Activated T-helper 1 cell treated with anti-CD3 and anti-CD28 coated beads, Interleukin-12 subunit alpha, Interleukin-12 subunit beta, Interleukin-2, Interleukin-4 antibody, amounts not matched to agents 30 ng/mL and 10 ng/mL and 1 ng/mL, durations not matched to agents 14 hours and 24 hours and 36 hours (primary cell): ENCODE measurements around the gene ANKS1B. TPM values are rescaled to one million over a fixed set of nuclear protein-coding genes. Genes with fewer than 3 reads are reported as not detected.

Source experiments
- DNase-seq: peaks from one replicate; pipeline ENCODE4 v3.0.0; 2021; ENCODE audit warnings: low spot score
- H3K27ac Mint-ChIP-seq: one replicate; pipeline ENCODE4 v1.8.0; 2021; ENCODE audit warnings: mild to moderate bottlenecking, mixed read lengths
- H3K27me3 Mint-ChIP-seq: one replicate; pipeline ENCODE4 v1.8.0; 2022; ENCODE audit warnings: mild to moderate bottlenecking, moderate library complexity, mixed read lengths; ENCODE audit not compliant: insufficient read depth
- H3K36me3 Mint-ChIP-seq: one replicate; pipeline ENCODE4 v1.8.0; 2021; ENCODE audit warnings: low read depth, mixed read lengths
- H3K4me1 Mint-ChIP-seq: one replicate; pipeline ENCODE4 v1.8.0; 2021; ENCODE audit warnings: low read depth, mixed read lengths
- H3K4me3 Mint-ChIP-seq: one replicate; pipeline ENCODE4 v1.8.0; 2021; ENCODE audit warnings: mild to moderate bottlenecking, moderate library complexity, mixed read lengths
- H3K9me3 Mint-ChIP-seq: one replicate; pipeline ENCODE4 v1.8.0; 2021; ENCODE audit warnings: mixed read lengths
- intact Hi-C: fragments of 100-400 bp; cut with micrococcal nuclease; formaldehyde crosslinking; loops from one replicate; pipeline ENCODE4 v1.15.1; 2024
- total RNA-seq: library from RNA; stranded (reverse); gene quantifications from 2 replicates; pipeline ENCODE4 v1.2.3, GENCODE V29; 2022

The ANKS1B gene
- total RNA-seq, 1 donor from 2014 or later: 2.8 TPM

DNA sequence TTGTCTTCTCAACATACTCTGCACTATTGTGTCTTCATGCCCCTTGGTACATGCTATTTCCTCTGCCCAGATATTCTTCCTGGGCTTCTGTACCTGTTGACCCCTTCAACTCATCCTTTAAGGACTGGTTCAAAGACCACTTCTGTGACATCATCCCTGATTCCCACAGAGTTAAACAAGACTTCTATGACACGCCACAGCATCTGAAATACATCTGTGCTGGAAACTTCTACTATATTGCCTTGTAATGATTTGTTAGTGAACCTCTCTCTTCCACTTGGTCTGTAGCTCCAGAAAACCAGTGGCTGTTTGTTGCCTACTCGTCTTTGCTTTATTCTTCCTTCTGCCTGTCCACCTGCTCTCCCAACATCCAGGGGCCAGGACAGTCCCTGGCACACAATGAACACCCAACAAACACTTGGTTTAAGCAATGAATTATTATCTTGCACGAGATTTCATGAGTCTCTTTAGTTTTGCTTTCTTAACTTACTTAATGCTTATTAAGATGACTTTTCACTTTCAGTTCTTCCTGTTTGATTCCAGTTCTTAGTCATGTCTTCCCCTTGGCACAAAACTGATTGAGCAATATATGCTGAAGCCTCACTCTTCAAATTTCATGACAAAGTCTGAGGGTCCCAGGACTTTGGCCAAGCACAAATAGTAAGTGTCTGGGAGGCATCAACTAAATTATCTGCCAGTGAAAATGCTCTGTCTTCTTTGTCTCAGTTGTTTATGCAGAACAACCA is 853.8 kb downstream of the ANKS1B start:
- H3K4me1 Mint-ChIP-seq: no peaks in the 10 kb centered on the region
- H3K27me3 Mint-ChIP-seq: no peaks in the 10 kb centered on the region
- no peaks in the 10 kb centered on the region for H3K36me3 Mint-ChIP-seq
- intact Hi-C loops: no loop called here
- no peaks in the 10 kb centered on the region for H3K9me3 Mint-ChIP-seq
- no peak overlapping the region for H3K27ac Mint-ChIP-seq
- no peak for DNase-seq
- no peak overlapping the region for H3K4me3 Mint-ChIP-seq

- no peak overlapping the region for H3K27ac Mint-ChIP-seq
- no peaks in the 10 kb centered on the region for H3K9me3 Mint-ChIP-seq
- no peak overlapping the region for H3K4me3 Mint-ChIP-seq
- H3K27me3 Mint-ChIP-seq: no peaks in the 10 kb centered on the region
- no peak for DNase-seq
- intact Hi-C loops: no loop called here
- no peaks in the 10 kb centered on the region for H3K36me3 Mint-ChIP-seq
- no peaks in the 10 kb centered on the region for H3K4me1 Mint-ChIP-seq
Measured at GRCh38 chr12:99128246-99128802, 856.4 kb downstream of the ANKS1B start.

- DNase-seq: no peak
- intact Hi-C loops: no loop called here
- Mint-ChIP-seq H3K36me3 (no peaks in the 10 kb centered on the region), H3K27me3 (no peaks in the 10 kb centered on the region), H3K27ac (no peak overlapping the region), H3K4me3 (no peak overlapping the region), H3K4me1 (no peaks in the 10 kb centered on the region), H3K9me3 (no peaks in the 10 kb centered on the region)
Measured at GRCh38 chr12:99122959-99123358, 861.8 kb downstream of the ANKS1B start.

GRCh38 chr12:99122496-99122895 is 862.2 kb downstream of the ANKS1B start:
- intact Hi-C loops: no loop called here
- Mint-ChIP-seq H3K27me3 (no peaks in the 10 kb centered on the region), H3K4me1 (no peaks in the 10 kb centered on the region), H3K27ac (no peak overlapping the region), H3K36me3 (no peaks in the 10 kb centered on the region), H3K4me3 (no peak overlapping the region), H3K9me3 (no peaks in the 10 kb centered on the region)
- DNase-seq: no peak

DNA sequence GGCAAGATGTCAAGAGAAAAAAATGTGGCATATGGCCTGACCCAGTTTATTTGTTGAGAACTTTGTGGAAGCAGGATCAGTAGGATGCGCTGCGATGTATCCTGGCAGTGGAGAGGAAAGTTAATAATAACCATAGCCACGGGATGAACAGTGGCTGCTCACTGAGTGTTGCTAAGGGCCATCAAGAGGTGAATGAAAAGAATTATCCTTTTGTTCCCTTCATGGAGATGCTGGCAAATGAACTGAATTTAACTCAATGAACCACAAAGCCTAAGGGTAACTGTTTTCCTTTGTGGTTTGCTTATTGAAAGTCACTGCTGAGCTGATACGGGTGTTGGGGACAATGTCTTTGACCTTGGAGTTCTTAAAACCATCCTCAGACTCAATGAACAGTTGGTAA is 863.2 kb downstream of the ANKS1B start:
- H3K36me3 Mint-ChIP-seq: no peaks in the 10 kb centered on the region
- intact Hi-C loops: no loop called here
- H3K4me1 Mint-ChIP-seq: no peaks in the 10 kb centered on the region
- H3K9me3 Mint-ChIP-seq: no peaks in the 10 kb centered on the region
- no peak for DNase-seq
- no peaks in the 10 kb centered on the region for H3K27me3 Mint-ChIP-seq
- no peak overlapping the region for H3K4me3 Mint-ChIP-seq
- H3K27ac Mint-ChIP-seq: no peak overlapping the region

DNA sequence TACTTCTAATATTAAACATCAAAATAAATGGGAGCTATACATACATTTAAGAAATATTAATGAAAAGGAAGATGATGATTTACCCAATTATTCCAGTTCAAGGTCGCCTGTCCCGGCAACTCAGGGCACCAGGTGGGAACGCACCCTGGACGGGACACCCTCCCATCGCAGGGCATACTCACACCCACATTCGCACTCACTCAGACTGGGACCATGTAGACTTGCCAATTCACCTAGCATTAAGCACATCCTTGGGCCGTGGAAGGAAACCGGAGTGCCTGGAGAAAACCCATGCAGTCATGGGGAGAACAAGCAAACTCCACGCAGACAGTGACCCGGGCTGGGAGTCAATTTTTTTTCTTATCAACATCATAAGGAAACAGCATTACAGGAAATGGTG is 864.8 kb downstream of the ANKS1B start:
- H3K27ac Mint-ChIP-seq: no peak overlapping the region
- H3K4me3 Mint-ChIP-seq: no peak overlapping the region
- H3K9me3 Mint-ChIP-seq: no peaks in the 10 kb centered on the region
- H3K4me1 Mint-ChIP-seq: no peaks in the 10 kb centered on the region
- intact Hi-C loops: no loop called here
- H3K27me3 Mint-ChIP-seq: no peaks in the 10 kb centered on the region
- no peak for DNase-seq
- no peaks in the 10 kb centered on the region for H3K36me3 Mint-ChIP-seq

- DNase-seq: no peak
Measured at GRCh38 chr12:99119449-99119848, 865.3 kb downstream of the ANKS1B start.

GRCh38 chr12:99111600-99111999 is 873.1 kb downstream of the ANKS1B start:
- no peak overlapping the region for H3K27ac Mint-ChIP-seq
- no peaks in the 10 kb centered on the region for H3K36me3 Mint-ChIP-seq
- no peaks in the 10 kb centered on the region for H3K27me3 Mint-ChIP-seq
- H3K4me1 Mint-ChIP-seq: no peaks in the 10 kb centered on the region
- H3K9me3 Mint-ChIP-seq: no peaks in the 10 kb centered on the region
- H3K4me3 Mint-ChIP-seq: no peak overlapping the region
- no peak for DNase-seq
- intact Hi-C loops: no loop called here

More at GRCh38 chr12:99119449-99119848, 865.3 kb downstream of the ANKS1B start:
- H3K36me3 Mint-ChIP-seq: no peaks in the 10 kb centered on the region
- H3K9me3 Mint-ChIP-seq: no peaks in the 10 kb centered on the region
- H3K27ac Mint-ChIP-seq: no peak overlapping the region
- no peak overlapping the region for H3K4me3 Mint-ChIP-seq
- intact Hi-C loops: no loop called here
- H3K4me1 Mint-ChIP-seq: no peaks in the 10 kb centered on the region
- H3K27me3 Mint-ChIP-seq: no peaks in the 10 kb centered on the region

DNA sequence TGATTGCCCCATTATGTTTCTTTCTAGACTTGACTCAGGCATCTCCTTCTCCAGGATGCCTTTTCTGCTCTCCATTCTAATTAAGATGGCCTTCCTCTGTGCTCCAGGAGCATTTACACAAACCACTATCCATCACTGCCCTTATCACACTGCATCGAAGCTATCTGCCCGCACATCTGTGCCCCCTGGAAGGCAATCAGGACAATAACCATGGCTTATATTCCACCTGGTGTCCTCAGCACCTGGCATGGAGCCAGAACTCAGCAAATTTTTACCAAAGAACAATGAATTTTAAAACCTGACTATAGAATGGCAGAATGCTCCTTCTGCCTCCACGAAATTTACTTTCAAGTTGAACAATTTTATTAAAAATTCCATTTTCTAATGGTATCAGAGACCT is 873.9 kb downstream of the ANKS1B start:
- no peak overlapping the region for H3K27ac Mint-ChIP-seq
- H3K36me3 Mint-ChIP-seq: no peaks in the 10 kb centered on the region
- no peaks in the 10 kb centered on the region for H3K4me1 Mint-ChIP-seq
- no peaks in the 10 kb centered on the region for H3K27me3 Mint-ChIP-seq
- no peak for DNase-seq
- no peaks in the 10 kb centered on the region for H3K9me3 Mint-ChIP-seq
- intact Hi-C loops: no loop called here
- no peak overlapping the region for H3K4me3 Mint-ChIP-seq

DNA sequence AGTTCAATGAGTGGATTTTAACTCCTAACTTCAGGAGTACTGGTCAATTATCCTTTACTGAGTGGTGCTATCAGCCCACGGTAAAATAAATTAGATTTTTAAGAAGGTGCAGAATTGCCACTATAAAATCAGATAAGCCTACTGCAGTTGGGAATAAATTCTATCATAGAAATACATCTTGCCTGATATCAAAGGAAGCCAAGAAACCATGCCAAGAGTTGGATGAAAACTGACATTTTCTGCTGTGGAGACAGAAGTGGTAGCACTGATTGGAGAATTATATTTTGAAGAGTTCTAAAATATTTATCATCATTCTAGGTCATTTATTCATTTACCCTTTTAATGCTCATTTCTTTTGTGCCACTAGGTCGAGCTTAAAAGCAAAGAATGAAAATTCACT is 874.5 kb downstream of the ANKS1B start:
- no peaks in the 10 kb centered on the region for H3K9me3 Mint-ChIP-seq
- H3K27me3 Mint-ChIP-seq: no peaks in the 10 kb centered on the region
- intact Hi-C loops: no loop called here
- no peaks in the 10 kb centered on the region for H3K4me1 Mint-ChIP-seq
- DNase-seq: no peak
- no peak overlapping the region for H3K4me3 Mint-ChIP-seq
- no peaks in the 10 kb centered on the region for H3K36me3 Mint-ChIP-seq
- no peak overlapping the region for H3K27ac Mint-ChIP-seq

- no peaks in the 10 kb centered on the region for H3K9me3 Mint-ChIP-seq
- intact Hi-C loops: no loop called here
- no peak for DNase-seq
- H3K36me3 Mint-ChIP-seq: no peaks in the 10 kb centered on the region
- no peak overlapping the region for H3K4me3 Mint-ChIP-seq
- H3K27ac Mint-ChIP-seq: no peak overlapping the region
- H3K27me3 Mint-ChIP-seq: no peaks in the 10 kb centered on the region
- H3K4me1 Mint-ChIP-seq: no peaks in the 10 kb centered on the region
Measured at GRCh38 chr12:99108924-99109323, 875.8 kb downstream of the ANKS1B start.

- H3K9me3 Mint-ChIP-seq: no peaks in the 10 kb centered on the region
- intact Hi-C loops: no loop called here
- DNase-seq: no peak
- no peaks in the 10 kb centered on the region for H3K4me1 Mint-ChIP-seq
- H3K27me3 Mint-ChIP-seq: no peaks in the 10 kb centered on the region
- no peaks in the 10 kb centered on the region for H3K36me3 Mint-ChIP-seq
- no peak overlapping the region for H3K4me3 Mint-ChIP-seq
- H3K27ac Mint-ChIP-seq: no peak overlapping the region
Measured at GRCh38 chr12:99099786-99100185, 885.0 kb downstream of the ANKS1B start.

DNA sequence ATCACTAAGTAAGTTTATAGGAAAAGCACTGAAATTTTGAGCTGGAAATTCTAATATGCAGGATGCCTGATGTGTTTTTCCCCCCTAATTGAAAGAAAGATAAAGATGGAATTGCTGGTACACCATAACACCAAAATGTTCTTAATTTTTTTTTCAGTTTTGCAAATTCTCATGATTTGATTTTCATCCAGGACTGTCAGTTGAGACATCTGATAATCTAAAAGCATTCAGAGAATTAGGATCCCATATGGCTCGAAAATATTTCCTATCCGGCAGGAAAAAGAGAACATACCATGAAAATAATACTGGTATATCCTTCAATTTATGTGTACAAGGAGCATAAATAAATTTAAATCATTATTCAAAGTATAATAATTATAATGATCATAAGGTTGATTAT is 887.6 kb downstream of the ANKS1B start:
- Mint-ChIP-seq H3K27ac (no peak overlapping the region), H3K4me1 (no peaks in the 10 kb centered on the region), H3K4me3 (no peak overlapping the region), H3K9me3 (no peaks in the 10 kb centered on the region), H3K27me3 (no peaks in the 10 kb centered on the region), H3K36me3 (no peaks in the 10 kb centered on the region)
- DNase-seq: no peak
- intact Hi-C loops: no loop called here

GRCh38 chr12:99093166-99093565 is 891.6 kb downstream of the ANKS1B start:
- H3K4me1 Mint-ChIP-seq: no peaks in the 10 kb centered on the region
- H3K27ac Mint-ChIP-seq: no peak overlapping the region
- intact Hi-C loops: no loop called here
- no peaks in the 10 kb centered on the region for H3K9me3 Mint-ChIP-seq
- H3K27me3 Mint-ChIP-seq: no peaks in the 10 kb centered on the region
- DNase-seq: no peak
- no peaks in the 10 kb centered on the region for H3K36me3 Mint-ChIP-seq
- H3K4me3 Mint-ChIP-seq: no peak overlapping the region
